HFF-Myc (cell line): ENCODE measurements around the gene CCSER1.
"Not testable (repeated sequence)": the region's sequence is repeated elsewhere in the genome, so short reads cannot be mapped to it uniquely, and the experiment has no call there.

Source experiments
- DNase-seq: peaks from one replicate; pipeline ENCODE4 v3.0.0-alpha.2; 2011; ENCODE audit warnings: low read depth; ENCODE audit errors: extremely low read depth
- H3K4me3 ChIP-seq: replicated peaks from 2 replicates; pipeline ENCODE4 v1.5.1; 2011; ENCODE audit warnings: low read depth, mild to moderate bottlenecking, control low read depth, low read length
- CTCF ChIP-seq: IDR thresholded peaks from 2 replicates; pipeline ENCODE4 v1.5.1; 2012; ENCODE audit warnings: mild to moderate bottlenecking, low read depth, low read length, control low read depth; ENCODE audit errors: missing control alignments

Gene CCSER1

GRCh38 chr4:91345632-91346031, 1218.4 kb downstream of the CCSER1 start:
- H3K4me3 ChIP-seq: no peak overlapping the region
- no peak for TF ChIP-seq CTCF
- DNase-seq: no peak

- H3K4me3 ChIP-seq, DNase-seq: not testable (repeated sequence)
These were observed 1229.3 kb downstream of the CCSER1 start for GRCh38 chr4:91356496-91356895.

GRCh38 chr4:91358016-91358415, 1230.8 kb downstream of the CCSER1 start:
- DNase-seq, H3K4me3 ChIP-seq: not testable (repeated sequence)

GRCh38 chr4:91358621-91359020, 1231.4 kb downstream of the CCSER1 start:
- DNase-seq, H3K4me3 ChIP-seq: not testable (repeated sequence)

GRCh38 chr4:91359041-91360031, 1232.1 kb downstream of the CCSER1 start:
- H3K4me3 ChIP-seq: no peak overlapping the region
- TF ChIP-seq CTCF: no peak

GRCh38 chr4:91362125-91362524, 1234.9 kb downstream of the CCSER1 start:
- H3K4me3 ChIP-seq: no peak overlapping the region
- no peak for DNase-seq
- TF ChIP-seq CTCF: no peak

More at GRCh38 chr4:91359041-91360031, 1232.1 kb downstream of the CCSER1 start:
- no peak for DNase-seq

GRCh38 chr4:91366554-91366953, 1239.4 kb downstream of the CCSER1 start:
- TF ChIP-seq CTCF: no peak
- DNase-seq: no peak
- H3K4me3 ChIP-seq: no peak overlapping the region

GRCh38 chr4:91369116-91369515, 1241.9 kb downstream of the CCSER1 start:
- no peak for DNase-seq
- H3K4me3 ChIP-seq: no peak overlapping the region
- TF ChIP-seq CTCF: no peak
